Activated CD4-positive, alpha-beta T cell treated with anti-CD3 and anti-CD28 coated beads, Interleukin-2, Interleukin-6, amounts not matched to agents 100 ng/mL and 50 ng/mL, durations not matched to agents 16 hours and 8 hours (primary cell): ENCODE measurements around the gene CPNE4.

Experiments used
- DNase-seq: peaks from one replicate; pipeline ENCODE4 v3.0.0-alpha.2; 2020

The CPNE4 gene

GRCh38 chr3:131669600-131669999, 365.2 kb downstream of the CPNE4 start:
- DNase-seq = no peak

GRCh38 chr3:131658771-131659170, 376.0 kb downstream of the CPNE4 start:
- DNase-seq = no peak

- DNase-seq = no peak
Observed at GRCh38 chr3:131658115-131658514, 376.7 kb downstream of the CPNE4 start.

- no peak for DNase-seq
Observed at GRCh38 chr3:131655070-131655690, 379.6 kb downstream of the CPNE4 start.

- no peak for DNase-seq
Observed at GRCh38 chr3:131645638-131646037, 389.2 kb downstream of the CPNE4 start.

- DNase-seq = no peak
Observed at GRCh38 chr3:131636266-131636775, 398.5 kb downstream of the CPNE4 start.

- no peak for DNase-seq
Observed at GRCh38 chr3:131630807-131631206, 404.0 kb downstream of the CPNE4 start.

- DNase-seq = no peak
Observed at GRCh38 chr3:131630097-131630496, 404.7 kb downstream of the CPNE4 start.

- no peak for DNase-seq
Observed at GRCh38 chr3:131623431-131623830, 411.4 kb downstream of the CPNE4 start.

GRCh38 chr3:131622726-131623125, 412.1 kb downstream of the CPNE4 start:
- DNase-seq = no peak

- no peak for DNase-seq
Observed at GRCh38 chr3:131620977-131621376, 413.8 kb downstream of the CPNE4 start.

- no peak for DNase-seq
Observed at GRCh38 chr3:131619821-131620220, 415.0 kb downstream of the CPNE4 start.

- no peak for DNase-seq
Observed at GRCh38 chr3:131616719-131617118, 418.1 kb downstream of the CPNE4 start.

- DNase-seq = no peak
Observed at GRCh38 chr3:131612745-131613144, 422.1 kb downstream of the CPNE4 start.

GRCh38 chr3:131610174-131610573, 424.6 kb downstream of the CPNE4 start:
- no peak for DNase-seq

- DNase-seq = no peak
Observed at GRCh38 chr3:131608741-131609140, 426.1 kb downstream of the CPNE4 start.

GRCh38 chr3:131608296-131608695, 426.5 kb downstream of the CPNE4 start:
- no peak for DNase-seq

- DNase-seq = no peak
Observed at GRCh38 chr3:131605916-131606315, 428.9 kb downstream of the CPNE4 start.

- no peak for DNase-seq
Observed at GRCh38 chr3:131602011-131602779, 432.6 kb downstream of the CPNE4 start.

- no peak for DNase-seq
Observed at GRCh38 chr3:131597816-131598215, 437.0 kb downstream of the CPNE4 start.

GRCh38 chr3:131596884-131597283, 437.9 kb downstream of the CPNE4 start:
- no peak for DNase-seq

- no peak for DNase-seq
Observed at GRCh38 chr3:131591394-131592014, 443.3 kb downstream of the CPNE4 start.

GRCh38 chr3:131586277-131586676, 448.5 kb downstream of the CPNE4 start:
- no peak for DNase-seq

GRCh38 chr3:131582438-131582837, 452.4 kb downstream of the CPNE4 start:
- no peak for DNase-seq
